ENCODE measurements around the gene PDGFD. TPM values are rescaled to one million over a fixed set of nuclear protein-coding genes. Genes with fewer than 3 reads are reported as not detected.

The PDGFD gene
- total and polyA plus RNA-seq, 2 donors (not counting 1 experiment from before 2014, with no cell fraction given), result 1.3 TPM

GRCh38 chr11:104169091-104169490 lies 5.1 kb upstream of the PDGFD start:
- Histone ChIP-seq H3K4me1 (ENCODE audit: control insufficient read depth, extremely low read depth, insufficient read depth, low read length) (no peaks in the 10 kb centered on the region), H2AFZ (ENCODE audit: low read length) (no peak overlapping the region), H3K27me3 (ENCODE audit: control insufficient read depth, insufficient read depth, low read length) (no peaks in the 10 kb centered on the region), H3K27ac (ENCODE audit: insufficient read depth, low read length) (no peak overlapping the region), H3K4me3 (replicated peaks in 1 of 4; ENCODE audit: control extremely low read depth in 1 of 4, insufficient read depth in 1 of 4, low read depth in 3 of 4, low read length in 4 of 4) (no peak overlapping the region), H3K79me2 (ENCODE audit: control insufficient read depth, insufficient read depth, low read length) (no peaks in the 10 kb centered on the region), H3K36me3 (ENCODE audit: control insufficient read depth, insufficient read depth, low read length) (no peaks in the 10 kb centered on the region), H3K9me3 (ENCODE audit: control insufficient read depth, insufficient read depth, low read depth, low read length) (no peaks in the 10 kb centered on the region), H3K9ac (ENCODE audit: insufficient read depth, low read length) (no peak overlapping the region), H4K20me1 (ENCODE audit: control insufficient read depth, extremely low read depth, insufficient read depth, low read length) (no peaks in the 10 kb centered on the region), H3K4me2 (ENCODE audit: extremely low read depth, insufficient read depth, low read length) (no peak overlapping the region)
- TF ChIP-seq CTCF (conservative IDR thresholded peaks at IDR 0.05 in 1 of 2, IDR thresholded peaks at IDR 0.05 in 1 of 2; ENCODE audit: low read depth in 1 of 2, low read length in 2 of 2) (no peak), EZH2 (IDR thresholded peaks at IDR 0.05; ENCODE audit: low read length, missing control alignments) (no peak)
- DNase-seq (ENCODE audit: low read depth in 2 of 2), result no peak

GRCh38 chr11:104165014-104165413 lies 1.1 kb upstream of the PDGFD start:
- H3K4me1 ChIP-seq (ENCODE audit: control insufficient read depth, extremely low read depth, insufficient read depth, low read length), result no peaks in the 10 kb centered on the region
- no peaks in the 10 kb centered on the region for H3K9me3 ChIP-seq (ENCODE audit: control insufficient read depth, insufficient read depth, low read depth, low read length)
- H3K4me2 ChIP-seq (ENCODE audit: extremely low read depth, insufficient read depth, low read length), result no peak overlapping the region
- no peak overlapping the region for H3K4me3 ChIP-seq (replicated peaks in 1 of 4; ENCODE audit: control extremely low read depth in 1 of 4, insufficient read depth in 1 of 4, low read depth in 3 of 4, low read length in 4 of 4)
- H3K9ac ChIP-seq (ENCODE audit: insufficient read depth, low read length), result no peak overlapping the region
- no peak for TF ChIP-seq EZH2 (IDR thresholded peaks at IDR 0.05; ENCODE audit: low read length, missing control alignments)
- no peak for TF ChIP-seq CTCF (conservative IDR thresholded peaks at IDR 0.05 in 1 of 2, IDR thresholded peaks at IDR 0.05 in 1 of 2; ENCODE audit: low read depth in 1 of 2, low read length in 2 of 2)
- no peak for DNase-seq (ENCODE audit: low read depth in 2 of 2)
- no peak overlapping the region for H2AFZ ChIP-seq (ENCODE audit: low read length)
- H3K27ac ChIP-seq (ENCODE audit: insufficient read depth, low read length), result no peak overlapping the region
- H3K36me3 ChIP-seq (ENCODE audit: control insufficient read depth, insufficient read depth, low read length), result no peaks in the 10 kb centered on the region
- no peaks in the 10 kb centered on the region for H3K79me2 ChIP-seq (ENCODE audit: control insufficient read depth, insufficient read depth, low read length)
- H3K27me3 ChIP-seq (ENCODE audit: control insufficient read depth, insufficient read depth, low read length), result no peaks in the 10 kb centered on the region
- no peaks in the 10 kb centered on the region for H4K20me1 ChIP-seq (ENCODE audit: control insufficient read depth, extremely low read depth, insufficient read depth, low read length)

DNA sequence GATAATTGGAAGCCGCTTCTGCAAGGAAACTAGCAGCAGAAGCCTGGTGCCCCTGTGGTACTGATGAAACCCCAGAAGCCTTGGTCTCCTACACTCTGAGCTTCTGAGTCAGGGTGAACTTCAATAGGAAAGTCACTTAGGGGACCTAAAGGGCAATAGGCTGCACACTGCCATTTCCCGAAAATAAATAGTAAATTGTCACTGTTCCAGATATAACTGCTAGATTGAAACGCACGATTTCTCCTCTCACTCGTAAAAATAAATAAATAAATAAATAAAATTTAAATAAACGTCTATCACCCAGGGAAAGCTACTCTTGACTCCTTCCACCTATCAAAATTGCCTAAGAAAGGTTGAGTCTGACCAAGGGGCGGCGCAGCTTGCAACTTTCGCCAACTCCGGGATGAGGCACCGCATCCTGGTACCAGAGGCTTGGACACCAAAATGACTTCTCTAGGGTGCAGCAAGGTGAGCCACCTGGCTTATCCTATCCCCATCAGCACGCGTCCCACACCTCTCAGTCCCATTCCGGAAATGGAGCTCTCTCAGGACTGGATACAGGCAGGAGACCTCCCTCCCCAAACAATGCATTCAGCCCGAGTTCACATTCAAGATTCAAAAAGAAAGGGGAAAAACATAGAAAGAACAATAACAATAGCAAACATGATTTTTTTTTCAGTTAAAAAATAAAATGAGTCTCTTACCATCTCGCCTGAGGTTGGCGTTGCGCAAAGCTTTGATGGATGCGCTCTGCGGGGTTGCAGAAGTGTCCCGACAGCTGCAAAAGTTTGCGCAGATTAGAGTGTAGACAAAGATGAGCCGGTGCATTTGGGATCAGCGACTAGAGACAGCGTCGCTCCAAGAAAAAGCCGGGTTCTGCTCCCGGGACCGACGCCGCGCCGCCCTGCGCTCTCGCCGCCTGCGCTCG lies 583 bp downstream of the PDGFD start:
- H3K9me3 ChIP-seq (ENCODE audit: control insufficient read depth, insufficient read depth, low read depth, low read length), result no peaks in the 10 kb centered on the region
- peak overlapping the region; percentile 80 for H2AFZ ChIP-seq (ENCODE audit: low read length)
- no peaks in the 10 kb centered on the region for H3K79me2 ChIP-seq (ENCODE audit: control insufficient read depth, insufficient read depth, low read length)
- no peaks in the 10 kb centered on the region for H3K27me3 ChIP-seq (ENCODE audit: control insufficient read depth, insufficient read depth, low read length)
- H3K4me2 ChIP-seq (ENCODE audit: extremely low read depth, insufficient read depth, low read length), result peak overlapping the region; percentile 91
- no peak overlapping the region for H3K9ac ChIP-seq (ENCODE audit: insufficient read depth, low read length)
- no peak for TF ChIP-seq EZH2 (IDR thresholded peaks at IDR 0.05; ENCODE audit: low read length, missing control alignments)
- peak in 1 of 2 donors; percentile 27 for TF ChIP-seq CTCF (conservative IDR thresholded peaks at IDR 0.05 in 1 of 2, IDR thresholded peaks at IDR 0.05 in 1 of 2; ENCODE audit: low read depth in 1 of 2, low read length in 2 of 2)
- peak; percentile 20 to 44 for DNase-seq (ENCODE audit: low read depth in 2 of 2)
- H3K36me3 ChIP-seq (ENCODE audit: control insufficient read depth, insufficient read depth, low read length), result no peaks in the 10 kb centered on the region
- H3K4me3 ChIP-seq (replicated peaks in 1 of 4; ENCODE audit: control extremely low read depth in 1 of 4, insufficient read depth in 1 of 4, low read depth in 3 of 4, low read length in 4 of 4), result peak overlapping the region; percentile 32 to 74 (median 46)
- no peaks in the 10 kb centered on the region for H3K4me1 ChIP-seq (ENCODE audit: control insufficient read depth, extremely low read depth, insufficient read depth, low read length)
- H3K27ac ChIP-seq (ENCODE audit: insufficient read depth, low read length), result no peak overlapping the region
- H4K20me1 ChIP-seq (ENCODE audit: control insufficient read depth, extremely low read depth, insufficient read depth, low read length), result no peaks in the 10 kb centered on the region
